ENCODE measurements around the gene KCNK1. TPM values are rescaled to one million over a fixed set of nuclear protein-coding genes. Genes with fewer than 3 reads are reported as not detected.

The KCNK1 gene
- total and polyA plus RNA-seq, 4 donors: 2.5 to 12.3 (median 4.5) TPM

DNA sequence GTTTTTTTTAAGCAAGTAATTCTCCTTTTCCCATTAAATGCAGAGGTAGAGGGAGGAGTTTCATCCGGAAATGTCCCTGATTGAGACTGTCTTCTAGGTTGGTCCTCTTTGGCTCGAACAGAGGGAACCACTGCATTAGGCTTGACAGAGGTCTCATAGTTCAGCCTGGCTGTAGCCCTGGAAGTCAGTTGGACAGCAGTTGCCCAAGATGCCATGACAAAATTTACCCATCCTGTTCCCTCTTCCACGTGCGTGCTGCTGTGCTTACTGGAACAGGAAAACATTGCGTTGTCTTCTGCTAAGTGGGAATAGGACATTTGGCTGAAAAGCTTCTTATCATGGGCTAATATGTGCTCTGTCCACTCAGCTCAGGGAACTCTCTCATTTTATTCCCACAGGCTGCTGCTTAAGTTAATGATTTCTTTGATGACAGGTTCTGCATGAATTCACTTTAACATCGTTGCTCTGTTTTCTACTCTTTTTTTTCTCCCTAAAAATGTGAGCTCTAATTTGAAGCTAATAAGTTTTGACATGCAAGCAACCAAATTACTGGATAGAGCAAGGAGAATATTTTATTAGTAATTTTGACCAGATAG lies 18.0 kb downstream of the KCNK1 start:
- no peak overlapping the region for H3K27ac ChIP-seq (ENCODE audit: low read depth in 1 of 2, low read length in 2 of 2)
- H3K4me3 ChIP-seq (ENCODE audit: low read depth in 1 of 3, low read length in 3 of 3): no peak overlapping the region
- H3K9ac ChIP-seq (ENCODE audit: low read depth in 1 of 2, low read length in 2 of 2): no peak overlapping the region
- 73% methylated on average over 6 of the region's 6 CpGs for WGBS
- no peaks in the 10 kb centered on the region for H3K36me3 ChIP-seq (ENCODE audit: control insufficient read depth in 4 of 4, insufficient read depth in 3 of 4, low read depth in 1 of 4, low read length in 3 of 4)
- TF ChIP-seq RAD21 (IDR thresholded peaks at IDR 0.05) (peak in 1 of 2 donors; percentile 18), NR2F2 (IDR thresholded peaks at IDR 0.05) (no peak), FOXA2 (IDR thresholded peaks at IDR 0.05) (no peak), RXRA (IDR thresholded peaks at IDR 0.05) (peak in 1 of 2 donors; percentile 40), HNF4A (conservative IDR thresholded peaks at IDR 0.05) (peak; percentile 19 to 40), SP1 (IDR thresholded peaks at IDR 0.05) (peak; percentile 13)
- TF ChIP-seq, protein P1, sequence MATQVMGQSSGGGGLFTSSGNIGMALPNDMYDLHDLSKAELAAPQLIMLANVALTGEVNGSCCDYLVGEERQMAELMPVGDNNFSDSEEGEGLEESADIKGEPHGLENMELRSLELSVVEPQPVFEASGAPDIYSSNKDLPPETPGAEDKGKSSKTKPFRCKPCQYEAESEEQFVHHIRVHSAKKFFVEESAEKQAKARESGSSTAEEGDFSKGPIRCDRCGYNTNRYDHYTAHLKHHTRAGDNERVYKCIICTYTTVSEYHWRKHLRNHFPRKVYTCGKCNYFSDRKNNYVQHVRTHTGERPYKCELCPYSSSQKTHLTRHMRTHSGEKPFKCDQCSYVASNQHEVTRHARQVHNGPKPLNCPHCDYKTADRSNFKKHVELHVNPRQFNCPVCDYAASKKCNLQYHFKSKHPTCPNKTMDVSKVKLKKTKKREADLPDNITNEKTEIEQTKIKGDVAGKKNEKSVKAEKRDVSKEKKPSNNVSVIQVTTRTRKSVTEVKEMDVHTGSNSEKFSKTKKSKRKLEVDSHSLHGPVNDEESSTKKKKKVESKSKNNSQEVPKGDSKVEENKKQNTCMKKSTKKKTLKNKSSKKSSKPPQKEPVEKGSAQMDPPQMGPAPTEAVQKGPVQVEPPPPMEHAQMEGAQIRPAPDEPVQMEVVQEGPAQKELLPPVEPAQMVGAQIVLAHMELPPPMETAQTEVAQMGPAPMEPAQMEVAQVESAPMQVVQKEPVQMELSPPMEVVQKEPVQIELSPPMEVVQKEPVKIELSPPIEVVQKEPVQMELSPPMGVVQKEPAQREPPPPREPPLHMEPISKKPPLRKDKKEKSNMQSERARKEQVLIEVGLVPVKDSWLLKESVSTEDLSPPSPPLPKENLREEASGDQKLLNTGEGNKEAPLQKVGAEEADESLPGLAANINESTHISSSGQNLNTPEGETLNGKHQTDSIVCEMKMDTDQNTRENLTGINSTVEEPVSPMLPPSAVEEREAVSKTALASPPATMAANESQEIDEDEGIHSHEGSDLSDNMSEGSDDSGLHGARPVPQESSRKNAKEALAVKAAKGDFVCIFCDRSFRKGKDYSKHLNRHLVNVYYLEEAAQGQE (IDR thresholded peaks at IDR 0.05): no peak
- TF ChIP-seq, protein P2, sequence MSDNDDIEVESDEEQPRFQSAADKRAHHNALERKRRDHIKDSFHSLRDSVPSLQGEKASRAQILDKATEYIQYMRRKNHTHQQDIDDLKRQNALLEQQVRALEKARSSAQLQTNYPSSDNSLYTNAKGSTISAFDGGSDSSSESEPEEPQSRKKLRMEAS (IDR thresholded peaks at IDR 0.05): peak; percentile 41
- H3K9me3 ChIP-seq (ENCODE audit: control insufficient read depth in 4 of 4, low read length in 3 of 4): no peaks in the 10 kb centered on the region
- no peaks in the 10 kb centered on the region for H3K4me1 ChIP-seq (ENCODE audit: control insufficient read depth in 4 of 4, insufficient read depth in 4 of 4, low read length in 3 of 4)
- DNase-seq (ENCODE audit: low spot score): no peak
- no peaks in the 10 kb centered on the region for H3K27me3 ChIP-seq (ENCODE audit: control insufficient read depth in 4 of 4, insufficient read depth in 4 of 4, low read length in 3 of 4)

DNA sequence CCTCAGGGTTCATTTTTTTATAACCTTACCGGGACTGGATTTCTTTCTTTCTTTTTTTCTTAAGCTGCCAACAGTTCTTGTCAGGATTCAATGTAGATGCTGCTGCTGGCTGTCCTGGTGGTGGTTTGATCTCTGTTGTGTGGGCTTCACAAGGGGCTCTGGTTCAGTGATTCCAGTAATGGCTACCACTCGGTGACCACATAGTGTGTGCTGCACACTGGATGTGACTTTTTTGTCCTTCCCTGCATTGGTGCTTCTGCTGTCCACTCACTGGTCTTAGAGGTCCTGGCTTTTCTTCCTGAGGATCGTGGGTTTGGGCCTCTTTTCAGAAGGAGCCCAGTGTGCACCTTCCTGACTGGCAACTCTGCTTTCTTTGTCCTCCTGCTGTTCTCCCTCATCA lies 18.5 kb downstream of the KCNK1 start:
- Histone ChIP-seq H3K9me3 (ENCODE audit: control insufficient read depth in 4 of 4, low read length in 3 of 4) (no peaks in the 10 kb centered on the region), H3K4me1 (ENCODE audit: control insufficient read depth in 4 of 4, insufficient read depth in 4 of 4, low read length in 3 of 4) (no peaks in the 10 kb centered on the region), H3K36me3 (ENCODE audit: control insufficient read depth in 4 of 4, insufficient read depth in 3 of 4, low read depth in 1 of 4, low read length in 3 of 4) (no peaks in the 10 kb centered on the region), H3K27ac (ENCODE audit: low read depth in 1 of 2, low read length in 2 of 2) (no peak overlapping the region), H3K4me3 (ENCODE audit: low read depth in 1 of 3, low read length in 3 of 3) (no peak overlapping the region), H3K9ac (ENCODE audit: low read depth in 1 of 2, low read length in 2 of 2) (no peak overlapping the region), H3K27me3 (ENCODE audit: control insufficient read depth in 4 of 4, insufficient read depth in 4 of 4, low read length in 3 of 4) (no peaks in the 10 kb centered on the region)
- TF ChIP-seq TAF1 (conservative IDR thresholded peaks at IDR 0.05): no peak
- TF ChIP-seq, protein P3, sequence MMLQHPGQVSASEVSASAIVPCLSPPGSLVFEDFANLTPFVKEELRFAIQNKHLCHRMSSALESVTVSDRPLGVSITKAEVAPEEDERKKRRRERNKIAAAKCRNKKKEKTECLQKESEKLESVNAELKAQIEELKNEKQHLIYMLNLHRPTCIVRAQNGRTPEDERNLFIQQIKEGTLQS (IDR thresholded peaks at IDR 0.05): no peak
- TF ChIP-seq HNF4G (IDR thresholded peaks at IDR 0.05): no peak
- TF ChIP-seq, protein P2 (IDR thresholded peaks at IDR 0.05): no peak
- WGBS: 83% methylated on average over 3 of the region's 3 CpGs
- DNase-seq (ENCODE audit: low spot score): no peak

DNA sequence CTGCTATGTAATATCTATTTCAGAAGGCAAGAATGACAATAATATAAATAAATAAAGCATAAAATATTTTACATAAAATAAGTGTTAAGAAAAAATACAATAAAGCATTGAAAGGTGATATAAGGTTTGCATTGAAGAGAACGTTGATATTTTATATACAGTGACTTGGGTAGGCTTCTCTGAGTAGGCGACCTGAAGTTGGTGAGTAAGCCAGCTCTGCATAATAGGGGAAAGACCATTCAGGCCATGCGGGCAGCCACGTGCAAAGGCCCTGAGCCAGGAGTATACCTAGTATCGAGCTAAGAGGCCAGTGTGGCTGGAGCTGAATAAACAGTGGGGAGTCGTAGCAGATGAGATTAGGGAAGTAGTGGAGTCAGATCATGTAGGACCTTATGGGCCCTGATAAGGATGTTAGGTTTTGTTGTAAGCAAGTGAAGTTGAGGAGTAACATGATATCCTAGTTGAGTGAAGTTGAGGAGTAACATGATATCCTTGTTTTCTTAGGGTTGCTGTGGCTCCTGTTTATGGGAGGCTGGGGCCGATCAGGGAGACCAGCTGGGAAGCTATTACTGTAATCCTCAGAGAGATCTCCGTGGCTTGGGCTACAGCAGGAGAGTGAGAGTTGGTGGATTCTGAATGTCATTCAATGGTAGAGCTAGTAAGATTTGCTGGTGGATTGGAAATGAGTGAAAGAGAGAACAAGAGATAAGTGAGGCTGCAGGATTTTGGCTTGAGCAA lies 22.0 kb downstream of the KCNK1 start:
- H3K27ac ChIP-seq (ENCODE audit: low read depth in 1 of 2, low read length in 2 of 2): no peak overlapping the region
- no peak for DNase-seq (ENCODE audit: low spot score)

More for the DNA sequence above, 22.0 kb downstream of the KCNK1 start:
- no peaks in the 10 kb centered on the region for H3K9me3 ChIP-seq (ENCODE audit: control insufficient read depth in 4 of 4, low read length in 3 of 4)
- H3K4me3 ChIP-seq (ENCODE audit: low read depth in 1 of 3, low read length in 3 of 3): no peak overlapping the region
- no peaks in the 10 kb centered on the region for H3K4me1 ChIP-seq (ENCODE audit: control insufficient read depth in 4 of 4, insufficient read depth in 4 of 4, low read length in 3 of 4)
- H3K27me3 ChIP-seq (ENCODE audit: control insufficient read depth in 4 of 4, insufficient read depth in 4 of 4, low read length in 3 of 4): no peaks in the 10 kb centered on the region
- 82% methylated on average over 8 of the region's 8 CpGs for WGBS
- no peaks in the 10 kb centered on the region for H3K36me3 ChIP-seq (ENCODE audit: control insufficient read depth in 4 of 4, insufficient read depth in 3 of 4, low read depth in 1 of 4, low read length in 3 of 4)
- H3K9ac ChIP-seq (ENCODE audit: low read depth in 1 of 2, low read length in 2 of 2): no peak overlapping the region
- no peak for TF ChIP-seq HNF4A (conservative IDR thresholded peaks at IDR 0.05)
- TF ChIP-seq, protein P1 (IDR thresholded peaks at IDR 0.05): no peak

Measured in liver (tissue), 9 donors.